SKM-1 (cell line): ENCODE measurements around the gene EYS.
A peak's percentile ranks its signal among the peaks of the same experiment; 100 is the strongest.
"Not testable (repeated sequence)": the region's sequence is repeated elsewhere in the genome, so short reads cannot be mapped to it uniquely, and the experiment has no call there.

ENCODE experiments used
- DNase-seq: peaks from one replicate; lab custom pipeline; 2025; ENCODE audit not compliant: unreplicated experiment; lab: John Stamatoyannopoulos, UW

Gene EYS

GRCh38 chr6:64497634-64498033, 1209.4 kb downstream of the EYS start:
- DNase-seq: no peak

- no peak for DNase-seq
Measured at GRCh38 chr6:64489763-64490162, 1217.3 kb downstream of the EYS start.

GRCh38 chr6:64486578-64487351, 1220.3 kb downstream of the EYS start:
- DNase-seq: no peak

GRCh38 chr6:64483956-64484499, 1223.0 kb downstream of the EYS start:
- DNase-seq: no peak

GRCh38 chr6:64482631-64483030, 1224.4 kb downstream of the EYS start:
- peak; percentile 5 for DNase-seq

- DNase-seq: no peak
Measured at GRCh38 chr6:64479134-64479533, 1227.9 kb downstream of the EYS start.

GRCh38 chr6:64477391-64477790, 1229.6 kb downstream of the EYS start:
- no peak for DNase-seq

GRCh38 chr6:64476935-64477334, 1230.1 kb downstream of the EYS start:
- DNase-seq: no peak

- DNase-seq: not testable (repeated sequence)
Measured at GRCh38 chr6:64469405-64469804, 1237.6 kb downstream of the EYS start.

GRCh38 chr6:64467656-64468055, 1239.4 kb downstream of the EYS start:
- no peak for DNase-seq

- DNase-seq: no peak
Measured at GRCh38 chr6:64459411-64459944, 1247.5 kb downstream of the EYS start.

- DNase-seq: not testable (repeated sequence)
Measured at GRCh38 chr6:64448101-64448500, 1258.9 kb downstream of the EYS start.

- no peak for DNase-seq
Measured at GRCh38 chr6:64445038-64445437, 1262.0 kb downstream of the EYS start.

- DNase-seq: no peak
Measured at GRCh38 chr6:64439274-64439673, 1267.8 kb downstream of the EYS start.

GRCh38 chr6:64437996-64438395, 1269.0 kb downstream of the EYS start:
- no peak for DNase-seq

- DNase-seq: no peak
Measured at GRCh38 chr6:64429926-64430325, 1277.1 kb downstream of the EYS start.

GRCh38 chr6:64428186-64428585, 1278.8 kb downstream of the EYS start:
- no peak for DNase-seq

GRCh38 chr6:64415926-64416325, 1291.1 kb downstream of the EYS start:
- DNase-seq: no peak

GRCh38 chr6:64411226-64411625, 1295.8 kb downstream of the EYS start:
- DNase-seq: no peak

GRCh38 chr6:64409948-64410347, 1297.1 kb downstream of the EYS start:
- DNase-seq: no peak

- DNase-seq: no peak
Measured at GRCh38 chr6:64404396-64404795, 1302.6 kb downstream of the EYS start.

GRCh38 chr6:64383277-64383676, 1323.7 kb downstream of the EYS start:
- no peak for DNase-seq

GRCh38 chr6:64376394-64376793, 1330.6 kb downstream of the EYS start:
- DNase-seq: no peak
